ENCODE data around the gene CFLAR. TPM values are rescaled to one million over a fixed set of nuclear protein-coding genes. Genes with fewer than 3 reads are reported as not detected.
"Not testable (repeated sequence)": the region's sequence is repeated elsewhere in the genome, so short reads cannot be mapped to it uniquely, and the experiment has no call there.

CFLAR gene
- total RNA-seq, 1 donor from 2014 or later, result 43.9 TPM

DNA sequence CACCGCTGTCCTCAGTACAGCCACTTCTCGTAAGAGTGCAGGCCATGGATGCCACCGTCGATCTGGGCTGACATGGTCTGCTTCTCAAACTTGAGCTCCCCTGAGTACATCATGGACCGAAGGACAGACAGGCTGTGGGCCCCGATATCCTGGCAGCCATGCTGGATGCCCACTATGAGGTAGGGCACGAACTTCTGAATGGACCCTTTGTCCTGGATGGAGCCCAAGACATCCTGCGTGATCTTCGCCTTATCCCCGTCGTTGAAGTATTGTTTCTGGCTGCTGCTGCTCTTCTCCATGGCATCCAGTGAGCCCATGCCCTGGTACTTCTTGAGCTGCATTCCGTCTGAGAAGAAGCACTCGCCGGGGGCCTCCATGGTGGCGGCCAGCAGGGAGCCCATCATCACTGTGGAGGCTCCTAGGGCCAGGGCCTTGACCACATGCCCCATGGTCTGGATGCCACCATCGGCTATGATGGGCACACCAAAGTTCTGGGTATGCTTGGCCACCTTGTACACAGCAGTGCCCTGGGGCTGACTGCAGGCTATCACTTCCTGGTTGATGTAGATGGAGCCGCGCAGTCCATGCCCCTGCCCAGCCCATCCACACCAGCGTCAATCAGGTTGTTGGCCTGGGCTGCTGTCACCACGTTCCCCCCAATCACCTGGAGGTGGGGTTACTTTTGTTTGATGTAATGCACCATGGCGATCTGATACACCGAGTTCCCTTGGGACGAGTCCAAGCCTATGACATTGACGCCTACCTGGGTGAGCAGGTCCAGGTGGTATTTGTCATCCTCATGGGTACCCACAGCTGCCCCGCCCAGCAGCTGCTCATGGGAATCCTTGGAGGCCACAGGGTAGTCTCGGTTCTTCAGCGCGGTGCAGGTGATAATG lies 21.8 kb downstream of the CFLAR start:
- H3K4me3 Mint-ChIP-seq, result no peak overlapping the region
- DNase-seq (ENCODE audit: low spot score in 2 of 2, unreplicated experiment in 2 of 2), result no peak
- no peak overlapping the region for H3K27ac Mint-ChIP-seq
- no peaks in the 10 kb centered on the region for H3K9me3 Mint-ChIP-seq
- H3K4me1 Mint-ChIP-seq, result peaks cover 5% of the 10 kb centered on the region
- H3K36me3 Mint-ChIP-seq, result peaks cover 15% of the 10 kb centered on the region
- no peaks in the 10 kb centered on the region for H3K27me3 Mint-ChIP-seq (ENCODE audit: low read depth)
- TF ChIP-seq, protein P1, sequence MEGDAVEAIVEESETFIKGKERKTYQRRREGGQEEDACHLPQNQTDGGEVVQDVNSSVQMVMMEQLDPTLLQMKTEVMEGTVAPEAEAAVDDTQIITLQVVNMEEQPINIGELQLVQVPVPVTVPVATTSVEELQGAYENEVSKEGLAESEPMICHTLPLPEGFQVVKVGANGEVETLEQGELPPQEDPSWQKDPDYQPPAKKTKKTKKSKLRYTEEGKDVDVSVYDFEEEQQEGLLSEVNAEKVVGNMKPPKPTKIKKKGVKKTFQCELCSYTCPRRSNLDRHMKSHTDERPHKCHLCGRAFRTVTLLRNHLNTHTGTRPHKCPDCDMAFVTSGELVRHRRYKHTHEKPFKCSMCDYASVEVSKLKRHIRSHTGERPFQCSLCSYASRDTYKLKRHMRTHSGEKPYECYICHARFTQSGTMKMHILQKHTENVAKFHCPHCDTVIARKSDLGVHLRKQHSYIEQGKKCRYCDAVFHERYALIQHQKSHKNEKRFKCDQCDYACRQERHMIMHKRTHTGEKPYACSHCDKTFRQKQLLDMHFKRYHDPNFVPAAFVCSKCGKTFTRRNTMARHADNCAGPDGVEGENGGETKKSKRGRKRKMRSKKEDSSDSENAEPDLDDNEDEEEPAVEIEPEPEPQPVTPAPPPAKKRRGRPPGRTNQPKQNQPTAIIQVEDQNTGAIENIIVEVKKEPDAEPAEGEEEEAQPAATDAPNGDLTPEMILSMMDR (IDR thresholded peaks at IDR 0.05; ENCODE audit: unreplicated experiment), result no peak

DNA sequence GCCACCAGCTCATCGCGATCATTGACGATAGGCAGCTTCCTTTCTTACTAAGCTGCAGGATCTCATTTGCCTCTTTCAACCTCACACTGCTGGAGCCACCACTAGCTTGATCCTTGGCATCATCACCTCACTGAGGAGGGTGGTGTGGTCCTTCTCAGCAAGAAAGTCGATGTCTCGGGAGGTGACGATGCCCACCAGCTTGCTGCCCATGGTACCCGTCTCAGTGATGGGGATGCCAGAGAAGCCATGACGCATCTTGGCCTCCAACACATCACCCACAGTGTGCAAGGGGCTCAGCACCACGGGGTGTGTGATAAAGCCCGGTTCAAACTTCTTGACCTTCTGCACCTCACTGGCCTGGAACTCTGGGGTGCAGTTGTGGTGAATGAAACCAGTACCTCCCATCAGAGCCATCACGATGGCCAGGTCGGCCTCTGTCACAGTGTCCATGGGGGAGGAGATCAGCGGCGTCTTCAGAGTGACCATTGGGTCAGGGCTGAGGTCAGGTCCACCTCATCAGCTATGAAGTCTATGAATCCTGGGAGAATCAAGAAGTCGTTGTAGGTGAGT lies 22.5 kb downstream of the CFLAR start:
- H3K27ac Mint-ChIP-seq, result no peak overlapping the region
- no peak overlapping the region for H3K4me3 Mint-ChIP-seq
- H3K36me3 Mint-ChIP-seq, result peaks cover 10% of the 10 kb centered on the region
- H3K9me3 Mint-ChIP-seq, result no peaks in the 10 kb centered on the region
- DNase-seq (ENCODE audit: low spot score in 2 of 2, unreplicated experiment in 2 of 2), result no peak
- peaks cover 5% of the 10 kb centered on the region for H3K4me1 Mint-ChIP-seq
- H3K27me3 Mint-ChIP-seq (ENCODE audit: low read depth), result no peaks in the 10 kb centered on the region
- TF ChIP-seq, protein P1 (IDR thresholded peaks at IDR 0.05; ENCODE audit: unreplicated experiment), result no peak

DNA sequence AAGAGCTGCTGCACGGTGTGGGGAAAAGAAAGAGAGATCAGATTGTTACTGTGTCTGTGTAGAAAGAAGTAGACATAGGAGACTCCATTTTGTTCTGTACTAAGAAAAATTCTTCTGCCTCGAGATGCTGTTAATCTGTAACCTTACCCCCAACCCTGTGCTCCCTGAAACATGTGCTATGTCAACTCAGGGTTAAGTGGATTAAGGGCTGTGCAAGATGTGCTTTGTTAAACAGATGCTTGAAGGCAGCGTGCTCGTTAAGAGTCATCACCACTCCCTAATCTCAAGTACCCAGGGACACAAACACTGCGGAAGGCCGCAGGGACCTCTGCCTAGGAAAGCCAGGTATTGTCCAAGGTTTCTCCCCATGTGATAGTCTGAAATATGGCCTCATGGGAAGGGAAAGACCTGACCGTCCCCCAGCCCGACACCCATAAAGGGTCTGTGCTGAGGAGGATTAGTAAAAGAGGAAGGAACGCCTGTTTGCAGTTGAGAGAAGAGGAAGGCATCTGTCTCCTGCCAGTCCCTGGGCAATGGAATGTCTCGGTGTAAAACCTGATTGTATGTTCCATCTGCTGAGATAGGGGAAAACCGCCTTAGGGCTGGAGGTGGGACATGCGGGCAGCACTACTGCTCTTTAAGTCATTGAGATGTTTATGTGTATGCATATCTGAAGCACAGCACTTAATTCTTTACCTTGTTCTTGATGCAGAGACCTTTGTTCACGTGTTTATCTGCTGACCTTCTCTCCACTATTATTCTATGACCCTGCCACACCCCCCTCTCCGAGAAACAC lies 23.2 kb downstream of the CFLAR start:
- not testable (repeated sequence) for H3K36me3 Mint-ChIP-seq; H3K4me1 Mint-ChIP-seq; H3K9me3 Mint-ChIP-seq; H3K27me3 Mint-ChIP-seq (ENCODE audit: low read depth); DNase-seq (ENCODE audit: low spot score in 2 of 2, unreplicated experiment in 2 of 2); H3K4me3 Mint-ChIP-seq
- H3K27ac Mint-ChIP-seq, result peak overlapping the region; percentile 29

- no peak for DNase-seq (ENCODE audit: low spot score in 2 of 2, unreplicated experiment in 2 of 2)
- TF ChIP-seq, protein P1 (IDR thresholded peaks at IDR 0.05; ENCODE audit: unreplicated experiment), result no peak
- H3K9me3 Mint-ChIP-seq, result no peaks in the 10 kb centered on the region
- H3K27me3 Mint-ChIP-seq (ENCODE audit: low read depth), result no peaks in the 10 kb centered on the region
- H3K27ac Mint-ChIP-seq, result peak overlapping the region; percentile 29
- peaks cover 5% of the 10 kb centered on the region for H3K4me1 Mint-ChIP-seq
- H3K4me3 Mint-ChIP-seq, result peak overlapping the region; percentile 20
- peaks cover 10% of the 10 kb centered on the region for H3K36me3 Mint-ChIP-seq
Observed at GRCh38 chr2:201139836-201140604, 24.1 kb downstream of the CFLAR start.

DNA sequence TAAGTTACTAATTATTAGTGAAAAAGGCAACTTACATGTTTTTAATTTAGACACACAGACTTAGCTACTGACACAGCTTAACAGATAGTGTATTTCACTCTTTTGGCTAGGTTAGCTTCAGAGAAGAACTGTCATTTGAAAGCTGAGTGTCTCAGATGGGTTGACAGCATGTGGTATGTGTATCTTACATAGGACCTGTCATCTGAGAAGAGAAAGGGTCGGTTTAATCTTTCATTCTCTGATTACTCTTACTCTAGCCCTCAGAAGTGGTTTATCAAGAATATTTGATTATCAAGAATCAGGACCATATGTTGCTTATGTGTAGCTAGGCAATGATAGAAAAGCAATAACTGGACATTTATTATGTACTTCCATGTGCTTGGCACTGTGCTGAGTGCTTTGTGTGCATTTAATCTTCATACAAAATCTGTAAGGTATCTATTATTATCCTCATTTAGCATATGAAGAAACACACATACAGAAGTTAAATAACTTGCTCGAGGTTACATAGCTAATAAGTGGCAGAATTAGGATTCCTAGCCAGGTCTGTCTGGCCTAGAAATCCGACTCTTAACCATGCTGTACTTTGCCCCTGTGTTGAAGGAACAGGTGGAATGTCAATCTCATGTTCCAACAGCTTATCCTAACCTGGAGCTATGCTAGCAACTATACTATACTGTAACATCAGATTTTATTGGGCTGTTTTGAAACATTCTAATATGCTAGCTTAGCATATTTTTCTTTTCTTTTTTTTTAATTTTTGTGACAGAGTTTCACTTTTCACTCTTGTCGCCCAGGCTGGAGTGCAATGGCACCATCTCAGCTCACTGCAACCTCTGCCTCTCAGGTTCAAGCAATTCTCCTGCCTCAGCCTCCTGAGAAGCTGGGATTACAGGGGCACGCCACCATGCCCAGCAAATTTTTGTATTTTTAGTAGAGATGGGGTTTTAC lies 28.4 kb downstream of the CFLAR start:
- H3K4me1 Mint-ChIP-seq, result peaks cover 2% of the 10 kb centered on the region
- H3K4me3 Mint-ChIP-seq, result no peak overlapping the region
- H3K27ac Mint-ChIP-seq, result no peak overlapping the region
- no peaks in the 10 kb centered on the region for H3K27me3 Mint-ChIP-seq (ENCODE audit: low read depth)
- no peak for DNase-seq (ENCODE audit: low spot score in 2 of 2, unreplicated experiment in 2 of 2)
- no peaks in the 10 kb centered on the region for H3K9me3 Mint-ChIP-seq
- TF ChIP-seq, protein P1 (IDR thresholded peaks at IDR 0.05; ENCODE audit: unreplicated experiment), result no peak
- peaks cover 1% of the 10 kb centered on the region for H3K36me3 Mint-ChIP-seq
